Progenitor cell of endocrine pancreas (in vitro differentiated cells): ENCODE data around the gene CCDC188. TPM values are rescaled to one million over a fixed set of nuclear protein-coding genes. Genes with fewer than 3 reads are reported as not detected.

Experiments
- DNase-seq: peaks from one replicate; pipeline ENCODE4 v3.0.0; 2021; ENCODE audit warnings: low spot score; ENCODE audit not compliant: unreplicated experiment
- H3K27ac Mint-ChIP-seq: 2 replicates; pipeline ENCODE4 v1.8.0; 2021; ENCODE audit warnings: mild to moderate bottlenecking, moderate library complexity, mixed read lengths
- H3K27me3 Mint-ChIP-seq: 2 replicates; pipeline ENCODE4 v1.8.0; 2021; ENCODE audit warnings: mixed read lengths
- H3K36me3 Mint-ChIP-seq: 2 replicates; pipeline ENCODE4 v1.8.0; 2022; ENCODE audit warnings: mixed read lengths; ENCODE audit not compliant: insufficient read depth
- H3K4me1 Mint-ChIP-seq: 2 replicates; pipeline ENCODE4 v1.8.0; 2021; ENCODE audit warnings: low read depth, mixed read lengths
- H3K4me3 Mint-ChIP-seq: 2 replicates; pipeline ENCODE4 v1.8.0; 2021; ENCODE audit warnings: low read depth, mild to moderate bottlenecking, moderate library complexity, mixed read lengths
- H3K9me3 Mint-ChIP-seq: 2 replicates; pipeline ENCODE4 v1.8.0; 2021; ENCODE audit warnings: low read depth, mixed read lengths
- microRNA-seq: library from miRNA; unstranded; fragments of <30 nt; microRNA quantifications from one replicate; pipeline ENCODE4 v1.1.0, GENCODE V29; 2020; ENCODE audit warnings: borderline number of aligned reads; ENCODE audit not compliant: unreplicated experiment
- total RNA-seq: library from RNA; stranded (reverse); gene quantifications from 2 replicates; pipeline ENCODE4 v1.2.1, GENCODE V29; 2021
- TF ChIP-seq, protein P1 (sequence below): fragments of 200-600 bp; sonication (generic); IDR thresholded peaks from one replicate; pipeline ENCODE4 v1.5.0; 2021; ENCODE audit warnings: antibody characterized with exemption, mild to moderate bottlenecking; ENCODE audit not compliant: unreplicated experiment

The CCDC188 gene
- total RNA-seq, 1 donor from 2014 or later = 3.3 TPM

- DNase-seq = no peak
Observed at GRCh38 chr22:20099099-20099711, 51.6 kb downstream of the CCDC188 start.

More at GRCh38 chr22:20099099-20099711, 51.6 kb downstream of the CCDC188 start:
- H3K27me3 Mint-ChIP-seq = no peaks in the 10 kb centered on the region
- no peaks in the 10 kb centered on the region for H3K9me3 Mint-ChIP-seq
- H3K27ac Mint-ChIP-seq = no peak overlapping the region
- TF ChIP-seq, protein P1, sequence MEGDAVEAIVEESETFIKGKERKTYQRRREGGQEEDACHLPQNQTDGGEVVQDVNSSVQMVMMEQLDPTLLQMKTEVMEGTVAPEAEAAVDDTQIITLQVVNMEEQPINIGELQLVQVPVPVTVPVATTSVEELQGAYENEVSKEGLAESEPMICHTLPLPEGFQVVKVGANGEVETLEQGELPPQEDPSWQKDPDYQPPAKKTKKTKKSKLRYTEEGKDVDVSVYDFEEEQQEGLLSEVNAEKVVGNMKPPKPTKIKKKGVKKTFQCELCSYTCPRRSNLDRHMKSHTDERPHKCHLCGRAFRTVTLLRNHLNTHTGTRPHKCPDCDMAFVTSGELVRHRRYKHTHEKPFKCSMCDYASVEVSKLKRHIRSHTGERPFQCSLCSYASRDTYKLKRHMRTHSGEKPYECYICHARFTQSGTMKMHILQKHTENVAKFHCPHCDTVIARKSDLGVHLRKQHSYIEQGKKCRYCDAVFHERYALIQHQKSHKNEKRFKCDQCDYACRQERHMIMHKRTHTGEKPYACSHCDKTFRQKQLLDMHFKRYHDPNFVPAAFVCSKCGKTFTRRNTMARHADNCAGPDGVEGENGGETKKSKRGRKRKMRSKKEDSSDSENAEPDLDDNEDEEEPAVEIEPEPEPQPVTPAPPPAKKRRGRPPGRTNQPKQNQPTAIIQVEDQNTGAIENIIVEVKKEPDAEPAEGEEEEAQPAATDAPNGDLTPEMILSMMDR = no peak
- no peak overlapping the region for H3K4me3 Mint-ChIP-seq
- H3K4me1 Mint-ChIP-seq = no peaks in the 10 kb centered on the region
- H3K36me3 Mint-ChIP-seq = peaks cover 26% of the 10 kb centered on the region

Small RNA genes lying within 50 kb of the gene (microRNA-seq; reads per million reads assigned to microRNA genes)
- gene MIR6816 = not detected

Other genes starting within 250 kb of the CCDC188 start
- 48.7 and 58.2 TPM in 2 replicates for gene COMT, start 209.3 kb downstream of the CCDC188 start, total RNA-seq
- gene TXNRD2, start 209.2 kb downstream of the CCDC188 start, total RNA-seq = 14.0 and 14.3 TPM in 2 replicates
- 95.3 and 101 TPM in 2 replicates for gene ARVCF, start 134.2 kb downstream of the CCDC188 start, total RNA-seq
- 19.9 and 21.8 TPM in 2 replicates for gene TANGO2, start 129.9 kb downstream of the CCDC188 start, total RNA-seq
- gene DGCR8, start 70.8 kb downstream of the CCDC188 start, total RNA-seq = 75.8 and 79.8 TPM in 2 replicates
- 217 and 219 TPM in 2 replicates for gene RANBP1, start 35.0 kb downstream of the CCDC188 start, total RNA-seq
- gene TRMT2A, start 33.8 kb downstream of the CCDC188 start, total RNA-seq = 78.5 and 86.5 TPM in 2 replicates
- 82.1 and 83.5 TPM in 2 replicates for gene ZDHHC8, start 19.3 kb downstream of the CCDC188 start, total RNA-seq
- gene RTN4R, start 117.3 kb upstream of the CCDC188 start, total RNA-seq = 30.8 and 36.0 TPM in 2 replicates
- gene DGCR6L, start 169.0 kb upstream of the CCDC188 start, total RNA-seq = 37.2 and 41.0 TPM in 2 replicates
- gene ZNF74, start 243.1 kb upstream of the CCDC188 start, total RNA-seq = 48.8 and 52.1 TPM in 2 replicates